ENCODE results near the gene CDON. TPM values are rescaled to one million over a fixed set of nuclear protein-coding genes. Genes with fewer than 3 reads are reported as not detected.

The CDON gene
- total RNA-seq, 1 donor from 2014 or later, result 21.0 TPM

GRCh38 chr11:125943661-125944349 lies 118.9 kb downstream of the CDON start:
- DNase-seq, result no peak
- Mint-ChIP-seq H3K27ac (ENCODE audit: unreplicated experiment) (no peak overlapping the region), H3K4me1 (ENCODE audit: low read depth, unreplicated experiment) (peaks cover 24% of the 10 kb centered on the region), H3K36me3 (ENCODE audit: unreplicated experiment) (no peaks in the 10 kb centered on the region), H3K9me3 (ENCODE audit: unreplicated experiment) (peaks cover 11% of the 10 kb centered on the region), H3K4me3 (ENCODE audit: unreplicated experiment) (no peak overlapping the region), H3K27me3 (ENCODE audit: unreplicated experiment) (peaks cover 13% of the 10 kb centered on the region)
- no peak for TF ChIP-seq CTCF (IDR thresholded peaks at IDR 0.05; ENCODE audit: partially characterized antibody, unreplicated experiment)

GRCh38 chr11:125942771-125943428 lies 119.8 kb downstream of the CDON start:
- peaks cover 11% of the 10 kb centered on the region for H3K9me3 Mint-ChIP-seq (ENCODE audit: unreplicated experiment)
- H3K36me3 Mint-ChIP-seq (ENCODE audit: unreplicated experiment), result no peaks in the 10 kb centered on the region
- peak overlapping the region; percentile 94 for H3K27ac Mint-ChIP-seq (ENCODE audit: unreplicated experiment)
- no peak for TF ChIP-seq CTCF (IDR thresholded peaks at IDR 0.05; ENCODE audit: partially characterized antibody, unreplicated experiment)
- H3K4me3 Mint-ChIP-seq (ENCODE audit: unreplicated experiment), result peak overlapping the region; percentile 72
- DNase-seq, result no peak
- H3K4me1 Mint-ChIP-seq (ENCODE audit: low read depth, unreplicated experiment), result peaks cover 24% of the 10 kb centered on the region
- H3K27me3 Mint-ChIP-seq (ENCODE audit: unreplicated experiment), result peaks cover 13% of the 10 kb centered on the region

- peak; percentile 64 for TF ChIP-seq CTCF (IDR thresholded peaks at IDR 0.05; ENCODE audit: partially characterized antibody, unreplicated experiment)
- H3K9me3 Mint-ChIP-seq (ENCODE audit: unreplicated experiment), result peaks cover 11% of the 10 kb centered on the region
- DNase-seq, result peak; percentile 88
- H3K4me3 Mint-ChIP-seq (ENCODE audit: unreplicated experiment), result peak overlapping the region; percentile 72
- peak overlapping the region; percentile 94 for H3K27ac Mint-ChIP-seq (ENCODE audit: unreplicated experiment)
- H3K4me1 Mint-ChIP-seq (ENCODE audit: low read depth, unreplicated experiment), result peaks cover 24% of the 10 kb centered on the region
- no peaks in the 10 kb centered on the region for H3K36me3 Mint-ChIP-seq (ENCODE audit: unreplicated experiment)
- H3K27me3 Mint-ChIP-seq (ENCODE audit: unreplicated experiment), result peaks cover 13% of the 10 kb centered on the region
These were observed 120.8 kb downstream of the CDON start for GRCh38 chr11:125941619-125942611.

- peaks cover 13% of the 10 kb centered on the region for H3K27me3 Mint-ChIP-seq (ENCODE audit: unreplicated experiment)
These were observed 121.4 kb downstream of the CDON start for GRCh38 chr11:125941267-125941618.

More at GRCh38 chr11:125941267-125941618, 121.4 kb downstream of the CDON start:
- Mint-ChIP-seq H3K27ac (ENCODE audit: unreplicated experiment) (peak overlapping the region; percentile 94), H3K36me3 (ENCODE audit: unreplicated experiment) (no peaks in the 10 kb centered on the region), H3K4me3 (ENCODE audit: unreplicated experiment) (peak overlapping the region; percentile 72), H3K4me1 (ENCODE audit: low read depth, unreplicated experiment) (peaks cover 24% of the 10 kb centered on the region), H3K9me3 (ENCODE audit: unreplicated experiment) (peaks cover 11% of the 10 kb centered on the region)
- DNase-seq, result no peak
- TF ChIP-seq CTCF (IDR thresholded peaks at IDR 0.05; ENCODE audit: partially characterized antibody, unreplicated experiment), result no peak
